Esophagus squamous epithelium (tissue), 5 donors: ENCODE data around the gene MID1IP1. TPM values are rescaled to one million over a fixed set of nuclear protein-coding genes. Genes with fewer than 3 reads are reported as not detected.

Experiments used
- DNase-seq: peaks from one replicate; lab custom pipeline; 2025; lab: John Stamatoyannopoulos, UW
- H3K27ac ChIP-seq, 4 donors: fragments of 200-600 bp; sonication (generic); one replicate each; pipeline ENCODE4 v1.5.1; 2016 to 2019; ENCODE audit warnings: mild to moderate bottlenecking in 1 of 4
- H3K27me3 ChIP-seq, 4 donors: fragments of 200-600 bp; sonication (generic); 1 replicate in 3 of 4; 2 replicates in 1 of 4; pipeline versions ENCODE4 v1.5.1 to v1.6.0; 2017 to 2021; ENCODE audit warnings: antibody characterized with exemption in 1 of 4
- H3K36me3 ChIP-seq, 3 donors: fragments of 200-600 bp; sonication (generic); one replicate each; pipeline ENCODE4 v1.5.1; 2016 to 2019
- H3K4me1 ChIP-seq, 3 donors: fragments of 200-600 bp; sonication (generic); one replicate each; pipeline ENCODE4 v1.5.1; 2017 to 2019
- H3K4me3 ChIP-seq, 4 donors: fragments of 200-600 bp; sonication (generic); 1 replicate in 3 of 4; 2 replicates in 1 of 4; pipeline ENCODE4 v1.5.1; 2016 to 2019; ENCODE audit warnings: mild to moderate bottlenecking in 2 of 4, moderate library complexity in 1 of 4
- H3K9me3 ChIP-seq, 3 donors: fragments of 200-600 bp; sonication (generic); one replicate each; pipeline ENCODE4 v1.5.1; 2016 to 2019
- CTCF ChIP-seq, 6 experiments: fragments of 450-650 bp in 4 of 6; fragments of 200-600 bp in 2 of 6; sonication (generic) in 2 of 6; IDR thresholded peaks; one replicate each; pipeline ENCODE4 v1.5.1; 2016 to 2019; ENCODE audit warnings: antibody characterized with exemption in 6 of 6, mild to moderate bottlenecking in 4 of 6, moderate library complexity in 4 of 6
- POLR2A ChIP-seq, 4 donors: fragments of 450-650 bp; IDR thresholded peaks; one replicate each; pipeline ENCODE4 v1.6.1; 2017; ENCODE audit warnings: antibody characterized with exemption in 4 of 4, mild to moderate bottlenecking in 4 of 4, moderate library complexity in 3 of 4
- WGBS, 2 donors: methylation state at CpG; one replicate each; pipeline ENCODE4 v1.1.5; 2018; 5-methylcytosine and 5-hydroxymethylcytosine counted together
- intact Hi-C: fragments of 100-400 bp; cut with DNase I; formaldehyde crosslinking; loops from one replicate; pipeline ENCODE4 v1.15.0; 2022
- total RNA-seq, 4 donors: library from RNA; depleted of rRNA; stranded (reverse); fragments of >200 nt; gene quantifications; one replicate each; pipeline ENCODE4 v1.1.0, GENCODE V29; 2016
- donor health status: DM: yes; HTN: yes; CAD: no.

MID1IP1 gene
- total RNA-seq, 4 donors from 2014 or later: 42.6 to 56.1 (median 49.8) TPM

GRCh38 chrX:38839944-38840343 is 38.7 kb downstream of the MID1IP1 start:
- H3K9me3 ChIP-seq: no peaks in the 10 kb centered on the region
- 44 to 56% methylated on average over 1 of the region's 1 CpG for WGBS, 2 donors
- H3K4me1 ChIP-seq: no peaks in the 10 kb centered on the region
- no peak overlapping the region for H3K27ac ChIP-seq
- intact Hi-C loops: no loop called here
- DNase-seq: no peak
- no peaks in the 10 kb centered on the region for H3K36me3 ChIP-seq
- H3K4me3 ChIP-seq: no peak overlapping the region
- H3K27me3 ChIP-seq: no peaks in the 10 kb centered on the region
- no peak for TF ChIP-seq POLR2A (IDR thresholded peaks at IDR 0.05)
- no peak for TF ChIP-seq CTCF (IDR thresholded peaks at IDR 0.05)

DNA sequence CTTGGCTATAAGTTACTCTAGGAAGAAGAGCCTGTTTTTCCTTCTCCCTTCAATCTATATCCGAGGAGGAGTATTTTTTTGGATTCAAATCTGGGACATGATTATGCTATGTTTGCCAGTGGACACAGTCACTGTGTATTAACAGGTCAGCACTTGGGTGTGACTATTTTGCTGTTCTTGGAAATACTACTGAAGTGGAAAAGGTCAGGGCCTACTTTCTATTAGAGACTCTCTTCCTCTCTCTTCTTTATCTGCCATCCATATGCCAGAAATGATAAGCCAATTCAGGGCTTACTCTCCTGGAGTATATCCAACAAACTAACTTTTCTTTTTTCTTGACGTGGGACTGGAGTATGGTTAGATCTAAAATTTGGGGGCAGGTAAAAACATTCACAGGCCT is 40.5 kb downstream of the MID1IP1 start:
- intact Hi-C loops: no loop called here
- no peak overlapping the region for H3K27ac ChIP-seq
- no peaks in the 10 kb centered on the region for H3K9me3 ChIP-seq
- no peak overlapping the region for H3K4me3 ChIP-seq
- H3K4me1 ChIP-seq: no peaks in the 10 kb centered on the region
- DNase-seq: no peak
- TF ChIP-seq CTCF (IDR thresholded peaks at IDR 0.05) (no peak), POLR2A (IDR thresholded peaks at IDR 0.05) (no peak)
- WGBS, 2 donors: 47 to 61% methylated on average over 2 of the region's 2 CpGs
- H3K36me3 ChIP-seq: no peaks in the 10 kb centered on the region
- H3K27me3 ChIP-seq: no peaks in the 10 kb centered on the region

- intact Hi-C loops: no loop called here
- WGBS, 2 donors: 58 to 92% methylated on average over 4 of the region's 4 CpGs
Measured at GRCh38 chrX:38845426-38845825, 44.2 kb downstream of the MID1IP1 start.

DNA sequence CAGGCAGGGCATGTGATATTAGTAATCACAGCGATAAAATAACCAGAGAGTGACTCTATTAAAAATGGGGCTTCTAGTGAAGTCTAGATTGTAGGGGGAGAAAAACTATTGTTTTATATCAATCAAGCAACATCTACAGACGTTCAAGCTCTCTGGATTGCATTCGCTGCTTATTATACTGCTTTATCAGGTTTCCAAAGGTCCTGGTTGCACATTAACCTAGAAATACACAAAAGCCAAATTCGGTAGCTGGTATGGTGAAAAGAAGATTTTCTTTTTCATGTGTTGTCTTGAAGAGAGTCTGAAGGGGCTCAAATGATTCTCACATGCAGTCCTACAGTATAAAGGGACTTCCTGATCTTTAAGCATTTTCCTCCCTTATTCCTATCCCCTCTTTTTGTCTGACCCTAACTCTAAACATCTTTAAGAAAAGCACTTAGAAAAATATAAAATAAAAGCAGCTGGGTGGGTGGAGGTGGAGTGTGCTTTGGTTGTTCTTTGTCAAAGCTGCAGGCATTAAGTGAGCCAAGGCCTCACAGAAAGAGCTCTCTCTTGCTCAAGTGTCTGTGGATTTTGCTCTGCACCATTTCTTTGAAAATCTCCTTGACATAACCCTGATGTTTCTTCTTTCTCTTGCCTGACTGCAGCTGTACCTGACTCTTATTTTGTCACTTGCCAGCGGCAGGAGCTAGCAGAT is 46.1 kb downstream of the MID1IP1 start:
- Histone ChIP-seq H3K27me3 (no peaks in the 10 kb centered on the region), H3K27ac (no peak overlapping the region), H3K4me1 (no peaks in the 10 kb centered on the region), H3K4me3 (no peak overlapping the region), H3K36me3 (no peaks in the 10 kb centered on the region), H3K9me3 (no peaks in the 10 kb centered on the region)
- TF ChIP-seq POLR2A (IDR thresholded peaks at IDR 0.05) (no peak), CTCF (IDR thresholded peaks at IDR 0.05) (no peak)
- intact Hi-C loops: no loop called here
- DNase-seq: no peak
- 71 to 91% methylated on average over 5 of the region's 5 CpGs for WGBS, 2 donors

More at GRCh38 chrX:38845426-38845825, 44.2 kb downstream of the MID1IP1 start:
- H3K36me3 ChIP-seq: no peaks in the 10 kb centered on the region
- H3K9me3 ChIP-seq: no peaks in the 10 kb centered on the region
- H3K27me3 ChIP-seq: no peaks in the 10 kb centered on the region
- no peak overlapping the region for H3K27ac ChIP-seq
- DNase-seq: no peak
- no peaks in the 10 kb centered on the region for H3K4me1 ChIP-seq
- H3K4me3 ChIP-seq: no peak overlapping the region
- no peak for TF ChIP-seq POLR2A (IDR thresholded peaks at IDR 0.05)
- TF ChIP-seq CTCF (IDR thresholded peaks at IDR 0.05): no peak

DNA sequence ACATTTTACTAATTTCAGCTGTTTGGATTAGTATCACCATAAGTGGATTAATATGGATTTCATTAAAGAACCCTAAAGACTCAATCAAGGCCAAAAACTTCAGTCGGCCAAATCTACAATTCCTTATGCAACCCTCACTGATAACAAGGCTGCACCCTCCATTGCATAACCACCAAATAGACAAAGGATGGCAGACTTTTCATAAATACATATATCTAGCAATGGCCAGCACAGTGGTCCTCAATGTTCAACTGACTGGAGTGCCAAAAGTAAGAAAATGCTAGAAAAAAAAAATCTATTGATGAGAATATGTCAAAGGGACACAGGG is 46.6 kb downstream of the MID1IP1 start:
- H3K27me3 ChIP-seq: no peaks in the 10 kb centered on the region
- no peaks in the 10 kb centered on the region for H3K36me3 ChIP-seq
- WGBS, 2 donors: 80 to 93% methylated on average over 1 of the region's 1 CpG
- no peaks in the 10 kb centered on the region for H3K4me1 ChIP-seq
- no peak overlapping the region for H3K27ac ChIP-seq
- no peak for DNase-seq
- intact Hi-C loops: no loop called here
- TF ChIP-seq POLR2A (IDR thresholded peaks at IDR 0.05) (no peak), CTCF (IDR thresholded peaks at IDR 0.05) (no peak)
- H3K4me3 ChIP-seq: no peak overlapping the region
- H3K9me3 ChIP-seq: no peaks in the 10 kb centered on the region
